NCI-H1092 (cell line): ENCODE results near the gene MAP2K4.

Source experiments
- DNase-seq: peaks from one replicate; lab custom pipeline; 2025; lab: John Stamatoyannopoulos, UW

MAP2K4 gene

GRCh38 chr17:12164085-12164484 is 143.4 kb downstream of the MAP2K4 start:
- DNase-seq: no peak

GRCh38 chr17:12178644-12179330 is 158.1 kb downstream of the MAP2K4 start:
- no peak for DNase-seq

- DNase-seq: no peak
Measured at GRCh38 chr17:12180644-12181261, 160.1 kb downstream of the MAP2K4 start.

GRCh38 chr17:12187658-12188057 is 167.0 kb downstream of the MAP2K4 start:
- no peak for DNase-seq

GRCh38 chr17:12193144-12193735 is 172.6 kb downstream of the MAP2K4 start:
- no peak for DNase-seq
